Activated T-cell treated with anti-CD3 and anti-CD28 coated beads, Interleukin-2, amount 50 U/mL, for 72 hours (primary cell): ENCODE measurements around the gene EPHB6. TPM values are rescaled to one million over a fixed set of nuclear protein-coding genes. Genes with fewer than 3 reads are reported as not detected.

Source experiments
- ATAC-seq, 2 donors: fragments of 150-1000 bp; cut with Tn5 transposase; replicated peaks in 1 of 2; 2 replicates each; pipeline ENCODE4 v1.10.0; 2021; ENCODE audit warnings: moderate library complexity in 2 of 2, mild to moderate bottlenecking in 1 of 2
- DNase-seq, 2 donors: peaks; one replicate each; pipeline ENCODE4 v3.0.0; 2021 to 2022; ENCODE audit warnings: mixed read lengths in 1 of 2
- H3K27ac Mint-ChIP-seq: one replicate; pipeline ENCODE4 v1.8.0; 2022; ENCODE audit warnings: mild to moderate bottlenecking, moderate library complexity, mixed read lengths
- H3K27me3 Mint-ChIP-seq: one replicate; pipeline ENCODE4 v1.8.0; 2022; ENCODE audit warnings: low read depth, mixed read lengths
- H3K36me3 Mint-ChIP-seq, 2 donors: one replicate each; pipeline ENCODE4 v1.8.0; 2022; ENCODE audit warnings: mixed read lengths in 2 of 2, mild to moderate bottlenecking in 1 of 2; ENCODE audit not compliant: insufficient read depth in 2 of 2
- H3K4me1 Mint-ChIP-seq: one replicate; pipeline ENCODE4 v1.8.0; 2022; ENCODE audit warnings: low read depth, mixed read lengths
- H3K4me3 Mint-ChIP-seq, 2 donors: one replicate each; pipeline ENCODE4 v1.8.0; 2022; ENCODE audit warnings: mild to moderate bottlenecking in 2 of 2, mixed read lengths in 2 of 2, moderate library complexity in 2 of 2
- H3K9me3 Mint-ChIP-seq, 2 donors: one replicate each; pipeline ENCODE4 v1.8.0; 2022; ENCODE audit warnings: mixed read lengths in 2 of 2
- total RNA-seq, 2 donors: library from RNA; stranded (reverse); gene quantifications; one replicate each; pipeline ENCODE4 v1.2.3, GENCODE V29; 2022

The EPHB6 gene
- total RNA-seq, 2 donors from 2014 or later: 10.9 to 13.6 TPM

- no peak for ATAC-seq
Observed at GRCh38 chr7:142863891-142864685, 9.2 kb downstream of the EPHB6 start.

GRCh38 chr7:142864980-142865747 is 10.3 kb downstream of the EPHB6 start:
- no peak overlapping the region for H3K27ac Mint-ChIP-seq
- ATAC-seq (no peak), DNase-seq (no peak)
- no peak overlapping the region for H3K4me3 Mint-ChIP-seq
- no peaks in the 10 kb centered on the region for H3K9me3 Mint-ChIP-seq
- H3K27me3 Mint-ChIP-seq: no peaks in the 10 kb centered on the region
- H3K4me1 Mint-ChIP-seq: no peaks in the 10 kb centered on the region
- no peaks in the 10 kb centered on the region for H3K36me3 Mint-ChIP-seq

More at GRCh38 chr7:142863891-142864685, 9.2 kb downstream of the EPHB6 start:
- H3K36me3 Mint-ChIP-seq: no peaks in the 10 kb centered on the region
- H3K27ac Mint-ChIP-seq: no peak overlapping the region
- no peaks in the 10 kb centered on the region for H3K9me3 Mint-ChIP-seq
- no peaks in the 10 kb centered on the region for H3K4me1 Mint-ChIP-seq
- H3K27me3 Mint-ChIP-seq: no peaks in the 10 kb centered on the region
- no peak for DNase-seq
- H3K4me3 Mint-ChIP-seq: no peak overlapping the region

GRCh38 chr7:142865766-142866165 is 10.9 kb downstream of the EPHB6 start:
- Mint-ChIP-seq H3K4me1 (no peaks in the 10 kb centered on the region), H3K36me3 (no peaks in the 10 kb centered on the region), H3K4me3 (no peak overlapping the region), H3K27me3 (no peaks in the 10 kb centered on the region), H3K9me3 (no peaks in the 10 kb centered on the region), H3K27ac (no peak overlapping the region)
- ATAC-seq: no peak
- DNase-seq: no peak

DNA sequence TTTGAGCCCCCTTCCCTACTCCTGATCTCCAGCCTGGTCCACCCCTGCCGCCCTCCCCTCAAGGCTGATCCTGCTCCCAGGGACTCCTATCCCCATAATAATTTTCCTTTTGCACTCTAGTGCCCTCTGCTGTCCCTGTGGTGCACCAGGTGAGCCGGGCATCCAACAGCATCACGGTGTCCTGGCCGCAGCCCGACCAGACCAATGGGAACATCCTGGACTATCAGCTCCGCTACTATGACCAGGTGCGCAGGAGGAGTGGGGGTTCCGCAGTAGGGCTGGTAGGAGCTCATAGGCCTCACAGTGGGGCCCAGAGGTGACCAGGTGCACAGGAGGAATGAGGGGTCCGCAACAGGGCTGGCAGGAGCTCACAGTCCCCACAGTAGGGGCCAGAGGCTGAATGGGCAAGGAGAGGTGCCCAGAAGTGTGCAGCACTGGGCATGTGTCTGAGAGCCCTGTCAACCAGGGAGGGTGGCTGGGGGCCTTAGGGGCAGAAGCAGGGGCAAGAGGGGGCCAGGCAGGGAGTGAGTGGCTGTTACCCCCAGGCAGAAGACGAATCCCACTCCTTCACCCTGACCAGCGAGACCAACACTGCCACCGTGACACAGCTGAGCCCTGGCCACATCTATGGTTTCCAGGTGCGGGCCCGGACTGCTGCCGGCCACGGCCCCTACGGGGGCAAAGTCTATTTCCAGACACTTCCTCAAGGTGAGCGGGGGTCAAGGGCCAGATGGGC is 11.7 kb downstream of the EPHB6 start:
- ATAC-seq (peak; percentile 31 to 35), DNase-seq (peak; percentile 17 to 20)
- Mint-ChIP-seq H3K9me3 (no peaks in the 10 kb centered on the region), H3K36me3 (no peaks in the 10 kb centered on the region), H3K27me3 (no peaks in the 10 kb centered on the region), H3K27ac (no peak overlapping the region), H3K4me3 (no peak overlapping the region), H3K4me1 (no peaks in the 10 kb centered on the region)

DNA sequence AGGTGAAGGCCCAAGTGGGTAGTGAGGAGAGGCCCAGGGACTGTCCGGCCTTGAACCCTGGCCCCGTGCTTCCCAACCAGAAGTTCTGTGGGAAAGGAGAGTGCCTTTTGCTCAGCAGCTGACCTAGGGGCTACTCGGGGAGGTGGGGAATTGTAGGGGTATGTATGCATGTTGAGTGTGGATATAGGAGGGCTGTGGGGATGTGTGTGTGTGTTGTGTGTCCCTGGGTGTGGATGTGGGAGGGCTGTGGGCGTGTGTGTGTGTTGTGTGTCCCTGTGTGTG is 12.2 kb downstream of the EPHB6 start:
- no peak for DNase-seq
- Mint-ChIP-seq H3K36me3 (no peaks in the 10 kb centered on the region), H3K27ac (no peak overlapping the region)

GRCh38 chr7:142867398-142868187 is 12.7 kb downstream of the EPHB6 start:
- H3K27me3 Mint-ChIP-seq: no peaks in the 10 kb centered on the region
- no peak overlapping the region for H3K4me3 Mint-ChIP-seq
- no peaks in the 10 kb centered on the region for H3K9me3 Mint-ChIP-seq
- no peaks in the 10 kb centered on the region for H3K36me3 Mint-ChIP-seq
- ATAC-seq: no peak
- no peak for DNase-seq
- H3K27ac Mint-ChIP-seq: no peak overlapping the region
- no peaks in the 10 kb centered on the region for H3K4me1 Mint-ChIP-seq

More for the DNA sequence above, 12.2 kb downstream of the EPHB6 start:
- Mint-ChIP-seq H3K27me3 (no peaks in the 10 kb centered on the region), H3K9me3 (no peaks in the 10 kb centered on the region), H3K4me1 (no peaks in the 10 kb centered on the region), H3K4me3 (no peak overlapping the region)
- no peak for ATAC-seq

DNA sequence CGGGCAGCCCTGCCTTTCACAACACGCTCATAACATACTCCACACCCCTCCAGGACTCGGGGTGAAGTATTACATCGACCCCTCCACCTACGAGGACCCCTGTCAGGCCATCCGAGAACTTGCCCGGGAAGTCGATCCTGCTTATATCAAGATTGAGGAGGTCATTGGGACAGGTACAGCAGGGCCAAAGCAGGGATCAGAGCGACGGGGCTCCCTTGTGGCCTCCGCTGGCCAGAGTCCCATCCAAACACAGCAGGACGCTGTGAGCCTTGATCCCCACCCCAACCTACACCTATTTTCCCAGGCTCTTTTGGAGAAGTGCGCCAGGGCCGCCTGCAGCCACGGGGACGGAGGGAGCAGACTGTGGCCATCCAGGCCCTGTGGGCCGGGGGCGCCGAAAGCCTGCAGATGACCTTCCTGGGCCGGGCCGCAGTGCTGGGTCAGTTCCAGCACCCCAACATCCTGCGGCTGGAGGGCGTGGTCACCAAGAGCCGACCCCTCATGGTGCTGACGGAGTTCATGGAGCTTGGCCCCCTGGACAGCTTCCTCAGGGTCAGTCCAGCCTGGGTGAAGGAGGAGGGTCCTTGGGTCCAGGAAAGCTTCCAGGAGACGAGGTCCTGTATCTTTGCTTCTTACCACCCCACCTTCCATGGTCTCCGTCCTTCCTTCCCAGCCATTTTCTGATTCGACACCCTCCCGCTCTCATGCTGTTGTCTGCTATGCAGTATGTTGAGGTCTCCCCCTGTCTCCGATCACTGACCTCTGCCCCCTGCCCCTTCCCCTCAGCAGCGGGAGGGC is 13.5 kb downstream of the EPHB6 start:
- H3K9me3 Mint-ChIP-seq: no peaks in the 10 kb centered on the region
- H3K27me3 Mint-ChIP-seq: no peaks in the 10 kb centered on the region

GRCh38 chr7:142868986-142869415 is 14.1 kb downstream of the EPHB6 start:
- H3K36me3 Mint-ChIP-seq: no peaks in the 10 kb centered on the region
- H3K4me1 Mint-ChIP-seq: no peaks in the 10 kb centered on the region
- no peak overlapping the region for H3K4me3 Mint-ChIP-seq
- no peaks in the 10 kb centered on the region for H3K27me3 Mint-ChIP-seq
- ATAC-seq (no peak), DNase-seq (no peak)
- H3K27ac Mint-ChIP-seq: no peak overlapping the region
- H3K9me3 Mint-ChIP-seq: no peaks in the 10 kb centered on the region

More for the DNA sequence above, 13.5 kb downstream of the EPHB6 start:
- H3K27ac Mint-ChIP-seq: no peak overlapping the region
- no peak overlapping the region for H3K4me3 Mint-ChIP-seq
- no peaks in the 10 kb centered on the region for H3K4me1 Mint-ChIP-seq
- no peak for DNase-seq
- H3K36me3 Mint-ChIP-seq: no peaks in the 10 kb centered on the region
- no peak for ATAC-seq

GRCh38 chr7:142869434-142869833 is 14.6 kb downstream of the EPHB6 start:
- Mint-ChIP-seq H3K4me1 (no peaks in the 10 kb centered on the region), H3K4me3 (no peak overlapping the region), H3K27ac (no peak overlapping the region), H3K36me3 (no peaks in the 10 kb centered on the region), H3K27me3 (no peaks in the 10 kb centered on the region), H3K9me3 (no peaks in the 10 kb centered on the region)
- DNase-seq (no peak), ATAC-seq (no peak)

DNA sequence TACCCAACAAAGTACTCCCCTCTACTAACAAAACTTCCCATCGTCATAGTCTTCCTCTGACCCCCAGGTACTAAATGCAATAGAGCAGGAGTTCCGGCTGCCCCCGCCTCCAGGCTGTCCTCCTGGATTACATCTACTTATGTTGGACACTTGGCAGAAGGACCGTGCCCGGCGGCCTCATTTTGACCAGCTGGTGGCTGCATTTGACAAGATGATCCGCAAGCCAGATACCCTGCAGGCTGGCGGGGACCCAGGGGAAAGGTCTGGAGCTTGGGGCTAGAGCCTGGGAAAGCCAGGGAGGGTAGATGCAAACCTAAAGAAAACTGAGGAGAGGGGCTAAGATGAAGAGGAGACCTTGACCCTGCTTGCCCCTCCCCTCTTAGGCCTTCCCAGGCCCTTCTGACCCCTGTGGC is 15.3 kb downstream of the EPHB6 start:
- Mint-ChIP-seq H3K4me3 (no peak overlapping the region), H3K27me3 (no peaks in the 10 kb centered on the region), H3K27ac (no peak overlapping the region), H3K4me1 (no peaks in the 10 kb centered on the region), H3K9me3 (no peaks in the 10 kb centered on the region), H3K36me3 (no peaks in the 10 kb centered on the region)
- no peak for ATAC-seq
- DNase-seq: no peak

GRCh38 chr7:142870566-142871259 is 15.8 kb downstream of the EPHB6 start:
- no peak overlapping the region for H3K27ac Mint-ChIP-seq
- ATAC-seq (no peak), DNase-seq (no peak)
- H3K4me1 Mint-ChIP-seq: no peaks in the 10 kb centered on the region
- no peaks in the 10 kb centered on the region for H3K9me3 Mint-ChIP-seq
- no peak overlapping the region for H3K4me3 Mint-ChIP-seq
- no peaks in the 10 kb centered on the region for H3K27me3 Mint-ChIP-seq
- no peaks in the 10 kb centered on the region for H3K36me3 Mint-ChIP-seq
